Stimulated activated CD4-positive, alpha-beta T cell treated with anti-CD3 and anti-CD28 coated beads, TNF-alpha, amount 100 ng/mL, for 4 hours (primary cell): ENCODE data around the gene ZMYND15.

Experiments used
- DNase-seq, 3 experiments: peaks; one replicate each; pipeline ENCODE4 v3.0.0-alpha.2; 2020; ENCODE audit warnings: low read depth in 3 of 3

The ZMYND15 gene

DNA sequence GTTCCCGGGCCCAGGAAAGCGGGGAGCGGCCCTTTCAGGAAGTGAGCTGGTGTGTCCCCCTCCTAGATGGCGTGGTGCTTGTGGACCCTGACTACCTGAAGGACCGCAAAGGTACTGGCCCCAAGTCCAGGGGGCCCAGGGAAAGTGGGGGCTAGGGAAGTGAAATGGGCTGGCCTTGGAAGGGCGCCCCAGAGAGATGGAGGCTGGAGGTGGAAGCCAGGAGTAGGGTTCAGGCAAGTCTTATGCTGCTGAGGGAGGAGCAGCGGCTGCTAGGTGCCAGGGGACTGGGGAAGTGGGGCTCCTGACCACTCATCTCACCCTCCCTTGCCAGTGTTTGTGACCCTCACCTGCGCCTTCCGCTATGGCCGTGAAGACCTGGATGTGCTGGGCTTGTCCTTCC, 23.6 kb upstream of the ZMYND15 start:
- no peak for DNase-seq

DNA sequence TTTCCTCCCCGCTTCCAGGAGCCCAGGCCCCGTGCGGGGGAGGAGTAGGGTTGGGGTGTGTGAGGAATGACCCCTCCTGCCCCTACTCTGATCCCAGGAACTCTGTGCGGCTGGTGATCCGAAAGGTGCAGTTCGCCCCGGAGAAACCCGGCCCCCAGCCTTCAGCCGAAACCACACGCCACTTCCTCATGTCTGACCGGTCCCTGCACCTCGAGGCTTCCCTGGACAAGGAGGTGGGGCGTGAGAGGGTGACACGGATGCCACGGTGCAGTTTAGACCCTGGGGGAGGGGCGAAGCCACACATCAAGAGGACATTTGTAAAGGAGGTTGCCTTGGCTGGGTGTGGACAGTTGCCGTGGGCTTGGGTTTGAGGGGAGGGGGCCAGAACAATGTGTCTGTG, 21.8 kb upstream of the ZMYND15 start:
- no peak for DNase-seq

DNA sequence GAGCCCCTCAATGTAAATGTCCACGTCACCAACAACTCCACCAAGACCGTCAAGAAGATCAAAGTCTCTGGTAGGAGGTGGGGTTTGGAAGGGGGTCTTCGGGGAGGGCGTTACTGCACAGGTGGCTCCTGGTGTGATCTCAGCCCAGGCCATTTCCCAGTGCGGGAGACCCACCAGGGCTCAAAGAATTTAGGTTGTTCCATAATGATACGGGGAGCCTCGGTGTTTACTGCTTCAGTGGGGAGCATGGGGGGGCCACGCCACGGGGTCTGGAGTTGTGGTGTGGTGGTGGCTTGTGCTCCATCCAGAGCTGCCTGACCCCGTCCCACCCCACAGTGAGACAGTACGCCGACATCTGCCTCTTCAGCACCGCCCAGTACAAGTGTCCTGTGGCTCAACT, 21.4 kb upstream of the ZMYND15 start:
- DNase-seq: no peak

DNA sequence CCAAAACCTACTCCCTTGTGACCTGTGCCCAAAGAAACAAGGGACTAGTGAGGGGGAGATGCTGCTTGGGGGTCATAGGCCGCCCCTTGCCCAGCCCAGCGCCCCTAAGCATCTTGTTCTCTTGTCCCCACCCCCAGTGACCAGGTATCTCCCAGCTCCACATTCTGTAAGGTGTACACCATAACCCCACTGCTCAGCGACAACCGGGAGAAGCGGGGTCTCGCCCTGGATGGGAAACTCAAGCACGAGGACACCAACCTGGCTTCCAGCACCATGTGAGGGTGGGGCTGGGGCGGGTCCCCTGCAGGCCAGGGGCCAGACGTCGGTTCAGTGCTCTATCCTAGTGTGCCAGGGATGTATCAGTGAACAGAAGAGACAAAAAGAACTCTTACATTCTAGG, 20.5 kb upstream of the ZMYND15 start:
- DNase-seq: no peak

DNA sequence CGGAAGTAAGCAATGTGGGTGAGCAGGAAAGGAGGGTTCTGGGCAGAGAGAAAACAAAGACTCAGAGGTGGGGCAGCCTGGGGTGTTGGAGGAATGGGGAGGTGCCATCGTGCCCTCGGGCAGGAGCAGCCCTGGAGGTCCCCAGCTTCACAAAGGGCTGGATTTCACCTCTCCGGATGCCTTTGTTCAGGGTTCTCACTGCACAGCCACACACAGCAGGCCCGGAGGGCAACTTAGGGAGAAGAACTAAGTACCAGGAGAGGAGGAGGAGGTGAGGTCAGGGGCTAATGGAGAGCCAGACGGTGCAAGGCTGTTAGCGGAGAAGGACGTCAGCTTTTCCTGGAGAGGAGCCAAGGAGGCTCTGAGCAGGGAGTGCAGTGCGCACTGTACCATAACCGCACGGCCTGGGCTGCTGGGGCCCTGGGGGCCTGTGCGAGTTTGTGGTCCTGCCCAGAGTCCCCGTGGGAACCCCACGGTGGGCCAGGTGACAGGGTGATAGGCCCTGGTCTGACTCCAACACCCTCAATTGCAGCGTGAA, 19.9 kb upstream of the ZMYND15 start:
- DNase-seq: no peak

DNA sequence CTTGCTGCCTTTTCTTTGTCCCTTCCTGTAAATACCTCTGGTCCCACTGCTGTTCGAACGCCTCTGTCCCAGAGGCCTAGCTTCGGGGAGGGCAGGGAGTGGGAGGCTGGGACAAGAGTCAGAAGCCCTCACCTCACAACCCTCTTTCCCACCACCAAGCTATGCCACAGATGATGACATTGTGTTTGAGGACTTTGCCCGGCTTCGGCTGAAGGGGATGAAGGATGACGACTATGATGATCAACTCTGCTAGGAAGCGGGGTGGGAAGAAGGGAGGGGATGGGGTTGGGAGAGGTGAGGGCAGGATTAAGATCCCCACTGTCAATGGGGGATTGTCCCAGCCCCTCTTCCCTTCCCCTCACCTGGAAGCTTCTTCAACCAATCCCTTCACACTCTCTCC, 18.8 kb upstream of the ZMYND15 start:
- no peak for DNase-seq

DNA sequence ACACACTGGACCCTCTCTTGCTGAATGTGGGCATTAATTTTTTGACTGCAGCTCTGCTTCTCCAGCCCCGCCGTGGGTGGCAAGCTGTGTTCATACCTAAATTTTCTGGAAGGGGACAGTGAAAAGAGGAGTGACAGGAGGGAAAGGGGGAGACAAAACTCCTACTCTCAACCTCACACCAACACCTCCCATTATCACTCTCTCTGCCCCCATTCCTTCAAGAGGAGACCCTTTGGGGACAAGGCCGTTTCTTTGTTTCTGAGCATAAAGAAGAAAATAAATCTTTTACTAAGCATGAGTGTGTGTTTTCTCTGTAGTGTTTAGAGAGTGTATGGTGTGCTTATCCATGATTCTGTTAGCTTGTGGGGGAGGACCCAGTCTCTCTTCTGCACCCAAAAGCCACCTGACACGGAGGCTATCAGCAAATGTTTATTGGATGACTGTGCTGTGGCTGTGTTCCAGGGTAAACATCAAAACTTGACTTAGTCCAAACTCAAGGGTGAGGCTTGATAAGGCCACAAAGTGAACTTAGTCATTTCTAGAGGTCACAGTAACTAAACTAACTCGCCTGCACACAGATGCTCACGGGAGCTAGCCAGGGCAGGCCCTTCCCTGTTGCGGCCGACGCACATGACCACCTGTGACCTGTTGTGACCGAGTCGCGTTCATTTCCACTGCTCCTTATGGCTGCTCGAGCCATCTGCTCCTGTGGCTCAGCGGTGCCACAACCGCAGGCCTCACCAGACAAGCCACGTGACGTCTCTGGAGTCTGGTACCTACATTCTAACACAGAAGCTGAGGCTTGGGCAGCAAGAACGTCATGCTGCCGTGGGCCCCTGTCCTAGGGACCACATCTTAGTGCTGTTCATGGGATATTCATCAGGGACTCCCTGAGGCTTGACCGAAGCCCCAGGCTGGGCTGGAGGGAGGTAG, 18.2 kb upstream of the ZMYND15 start:
- no peak for DNase-seq

DNA sequence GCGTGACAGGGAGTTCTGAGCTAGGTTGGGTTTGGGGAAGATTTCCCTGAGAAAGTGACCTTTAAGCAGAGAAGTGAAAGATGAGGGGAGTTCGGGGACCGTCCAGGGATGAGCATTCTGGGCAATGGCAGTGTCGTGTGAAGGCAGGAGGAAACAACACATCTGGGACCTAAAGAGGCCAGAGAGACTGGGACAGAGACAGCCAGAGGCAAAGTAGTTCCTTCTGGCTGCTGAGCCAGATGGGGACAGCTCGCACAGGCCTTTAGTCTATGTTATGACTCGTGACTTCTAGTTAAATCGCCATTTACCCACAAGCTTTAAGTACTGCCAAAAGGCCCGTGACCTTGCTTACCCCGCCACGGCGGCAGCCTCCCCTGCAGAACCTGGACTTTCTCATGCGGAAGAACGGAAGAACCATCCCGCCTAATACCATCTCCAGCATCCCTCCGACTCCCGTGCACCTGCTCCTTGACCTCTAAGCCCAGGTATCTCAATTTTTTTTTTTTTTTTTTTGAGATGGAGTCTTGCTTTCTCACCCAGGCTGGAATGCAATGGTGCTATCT, 16.9 kb upstream of the ZMYND15 start:
- no peak for DNase-seq

DNA sequence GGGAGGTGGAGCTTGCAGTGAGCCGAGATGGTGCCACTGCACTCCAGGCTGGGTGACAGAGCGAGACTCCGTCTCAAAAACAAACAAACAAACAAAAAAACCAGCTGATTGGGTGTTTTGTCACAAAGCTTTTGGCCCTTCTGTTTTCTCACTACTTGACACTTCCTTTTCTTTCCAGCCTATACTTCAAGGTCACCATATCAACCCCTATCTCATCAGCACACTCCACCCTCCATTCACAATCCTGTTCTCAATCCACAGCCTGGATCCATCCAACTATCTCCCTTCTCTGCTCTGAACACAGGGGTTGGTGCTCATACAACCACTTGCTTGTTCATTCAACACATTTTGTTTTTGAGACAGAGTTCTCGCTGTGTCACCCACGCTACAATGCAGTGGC, 15.0 kb upstream of the ZMYND15 start:
- no peak for DNase-seq

DNA sequence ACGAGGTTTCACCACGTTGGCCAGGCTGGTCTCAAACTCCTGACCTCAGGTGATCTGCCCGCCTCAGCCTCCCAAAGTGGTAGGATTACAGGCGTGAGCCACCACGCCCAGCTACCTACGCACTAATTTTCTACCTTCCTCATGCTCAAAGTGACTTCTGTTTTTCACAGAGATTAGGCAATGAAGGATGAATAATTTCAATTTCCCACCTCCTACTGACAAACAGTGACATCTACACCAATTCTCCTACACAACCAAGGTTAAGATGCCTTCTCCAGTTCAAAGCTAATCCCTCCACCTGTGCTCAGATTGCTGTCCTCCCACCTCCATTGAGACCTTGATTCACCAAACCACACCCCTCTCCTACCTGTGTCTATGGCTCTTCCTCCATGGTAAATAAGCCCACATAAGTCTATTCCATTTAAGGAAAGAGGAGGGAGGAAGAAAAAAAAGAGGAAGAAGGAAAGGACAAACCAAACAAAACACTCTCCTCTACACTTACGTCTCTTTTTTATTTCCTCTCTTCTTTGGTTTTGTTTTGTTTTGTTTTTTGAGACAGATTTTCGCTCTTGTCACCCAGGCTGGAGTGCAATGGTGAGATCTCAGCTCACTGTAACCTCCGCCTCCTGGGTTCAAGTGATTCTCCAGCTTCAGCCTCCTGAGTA, 13.9 kb upstream of the ZMYND15 start:
- DNase-seq: no peak

DNA sequence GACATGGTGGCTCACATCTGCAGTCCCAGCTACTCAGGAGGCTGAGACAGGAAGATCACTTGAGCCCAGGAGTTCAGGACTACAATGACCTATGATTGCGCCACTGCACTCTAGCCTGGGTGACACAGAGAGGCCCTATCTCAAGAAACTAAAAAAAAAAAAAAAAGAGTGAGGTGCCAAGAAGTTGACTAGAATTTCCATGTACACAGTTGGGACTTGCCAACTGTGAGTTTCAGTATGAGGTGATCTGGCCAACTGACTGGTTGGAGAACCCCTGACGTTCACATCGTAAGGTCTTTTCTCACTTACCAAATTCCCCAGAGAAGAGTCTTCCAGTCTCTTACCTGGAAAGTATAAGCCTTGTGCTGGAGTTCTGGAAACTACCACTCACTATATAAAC, 11.5 kb upstream of the ZMYND15 start:
- DNase-seq: no peak

DNA sequence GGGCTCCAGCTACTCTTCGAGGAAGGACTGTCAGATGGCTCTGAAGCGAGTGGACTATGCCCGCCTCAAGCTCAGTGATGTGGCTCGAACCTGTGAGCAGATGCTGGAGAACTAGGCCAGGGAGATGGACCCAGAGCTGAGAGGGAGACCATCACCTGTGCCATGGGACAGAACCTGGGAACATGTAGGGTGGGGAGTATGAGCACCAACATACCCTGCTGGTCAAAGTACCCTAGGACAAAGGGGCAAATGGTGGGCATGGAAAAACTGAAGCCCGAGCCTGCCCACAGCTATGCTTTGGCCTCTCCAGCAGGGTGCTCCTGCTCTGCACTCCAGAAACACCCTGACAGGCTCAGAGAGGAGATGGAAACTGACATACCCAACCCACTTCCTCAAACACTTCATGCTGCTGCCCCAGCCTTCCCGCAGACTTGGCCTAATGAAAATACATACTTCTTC, 6.5 kb upstream of the ZMYND15 start:
- DNase-seq: no peak

DNA sequence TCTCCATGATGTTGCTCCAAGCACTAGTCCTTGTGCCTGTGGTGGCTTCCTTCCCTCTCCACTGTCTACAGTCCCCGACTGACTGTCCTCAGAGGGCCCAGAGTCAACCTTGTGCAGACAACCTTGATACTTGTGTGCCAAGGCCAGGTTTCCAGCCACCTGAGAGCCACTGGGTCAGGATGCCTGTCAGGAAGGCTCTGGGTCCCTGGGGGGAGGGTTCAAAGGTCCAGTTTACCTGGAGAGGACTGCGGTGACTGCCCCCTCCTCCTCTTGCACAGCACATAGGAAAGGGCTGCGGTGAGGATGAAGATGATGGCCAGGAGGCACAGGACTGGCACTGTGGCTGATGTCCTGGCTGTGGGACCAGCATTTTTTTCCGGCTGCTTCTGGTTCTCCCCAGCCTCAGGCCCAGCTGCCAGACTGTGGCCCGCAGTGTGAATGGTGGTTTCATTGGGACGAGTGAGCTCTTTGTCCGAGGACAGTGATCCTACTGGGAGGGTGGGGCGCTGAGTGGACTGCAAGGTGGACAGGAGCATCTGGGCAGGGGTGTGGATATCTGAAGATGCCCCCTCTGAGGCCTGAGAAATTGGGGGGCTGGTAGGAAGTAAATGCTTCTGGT, 4.7 kb upstream of the ZMYND15 start:
- DNase-seq: no peak

DNA sequence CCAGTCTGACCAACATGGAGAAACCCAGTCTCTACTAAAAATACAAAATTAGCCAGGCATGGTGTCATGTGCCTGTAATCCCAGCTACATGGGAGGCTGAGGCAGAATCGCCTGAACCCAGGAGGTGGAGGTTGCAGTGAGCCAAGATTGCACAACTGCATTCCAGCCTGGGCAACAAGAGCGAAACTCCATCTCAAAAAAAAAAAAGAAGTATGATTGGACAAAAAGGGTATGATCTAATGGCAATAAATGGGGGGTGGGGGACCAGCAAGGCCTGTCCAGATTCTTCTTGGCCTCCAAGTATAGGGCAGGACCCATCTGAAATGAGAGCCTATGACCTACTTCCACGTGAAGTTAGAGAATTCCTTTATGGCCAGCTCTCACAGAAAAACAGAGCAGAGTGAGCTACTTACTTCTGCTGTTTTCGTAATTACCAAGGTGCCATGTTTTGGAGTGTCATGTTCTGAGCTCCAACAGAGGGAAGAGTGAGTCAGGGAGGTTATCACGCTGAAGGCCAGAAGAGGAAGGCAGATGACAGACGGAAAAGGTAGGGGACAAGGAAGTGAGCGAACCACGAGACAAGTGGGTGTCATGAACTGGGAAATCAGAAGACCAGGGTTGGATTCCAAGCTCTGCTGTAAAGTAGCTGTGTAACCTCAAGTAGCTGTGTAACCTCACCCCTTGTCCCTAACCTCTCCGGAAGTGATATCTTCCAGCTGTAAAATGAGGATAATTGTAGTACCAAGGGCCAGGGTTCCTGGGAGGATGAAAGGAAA, 3.6 kb upstream of the ZMYND15 start:
- DNase-seq: no peak

DNA sequence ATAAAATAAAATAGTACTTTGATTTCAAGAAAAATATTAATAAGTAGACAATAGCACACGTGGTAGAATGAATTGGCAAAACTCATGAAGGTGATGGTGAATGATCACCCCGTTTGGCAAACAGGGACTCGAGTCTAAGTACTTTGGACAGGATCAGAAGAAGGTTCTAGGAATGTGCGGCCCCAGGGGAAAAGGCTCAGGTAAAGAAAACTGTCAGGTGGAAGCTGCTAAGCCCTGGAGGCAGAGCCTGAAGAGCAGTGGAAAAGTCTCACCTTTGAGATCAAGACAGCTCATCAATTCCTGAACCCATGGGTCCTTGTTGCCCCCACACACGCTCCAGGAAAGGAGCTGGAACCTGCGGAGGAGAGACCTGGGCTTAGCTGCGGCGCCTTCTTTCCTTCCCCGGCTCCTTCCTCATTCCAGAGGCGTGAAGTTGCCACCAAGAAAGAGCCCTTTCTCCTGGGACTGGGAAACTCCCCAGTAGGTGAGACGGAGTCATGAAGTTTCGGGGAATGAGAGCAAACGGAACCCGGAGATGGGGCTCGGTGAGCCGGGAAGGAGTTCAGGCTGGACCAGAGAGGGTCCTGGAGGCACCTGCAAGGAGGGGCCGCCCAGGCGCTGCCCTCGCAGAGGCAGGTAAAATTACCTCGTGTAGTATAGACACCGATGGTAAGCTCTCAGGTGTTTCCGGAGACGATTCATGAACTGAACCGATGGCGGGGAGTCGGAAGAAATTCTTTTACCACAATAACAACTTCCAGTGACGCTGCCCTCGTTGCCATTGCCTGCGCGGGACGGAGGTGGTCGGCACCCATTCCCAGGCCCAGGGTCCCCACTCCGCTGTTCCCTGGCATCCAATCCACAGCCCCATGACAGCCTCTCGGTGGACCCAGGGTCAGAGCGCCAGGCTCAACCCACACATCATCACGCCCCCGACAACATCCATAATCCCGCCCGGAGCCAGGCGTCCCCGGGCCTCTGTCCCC, 1.2 kb upstream of the ZMYND15 start:
- no peak for DNase-seq

DNA sequence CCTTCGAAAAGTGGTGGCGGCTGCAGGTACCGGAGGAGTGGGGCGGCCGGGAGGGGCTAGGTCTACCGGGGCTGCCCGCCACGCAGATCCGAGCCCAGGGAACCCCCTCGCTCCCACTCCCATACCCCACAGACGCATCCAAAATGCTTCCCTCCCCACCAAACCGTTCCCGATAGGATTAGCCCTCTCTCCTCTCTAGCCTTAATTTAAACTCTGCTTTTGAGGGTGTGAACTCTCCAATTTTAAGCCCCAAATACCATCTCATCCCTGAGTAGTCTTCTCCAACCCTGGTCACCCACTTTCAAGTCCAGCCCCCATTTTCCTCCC, 355 bp downstream of the ZMYND15 start:
- no peak for DNase-seq

DNA sequence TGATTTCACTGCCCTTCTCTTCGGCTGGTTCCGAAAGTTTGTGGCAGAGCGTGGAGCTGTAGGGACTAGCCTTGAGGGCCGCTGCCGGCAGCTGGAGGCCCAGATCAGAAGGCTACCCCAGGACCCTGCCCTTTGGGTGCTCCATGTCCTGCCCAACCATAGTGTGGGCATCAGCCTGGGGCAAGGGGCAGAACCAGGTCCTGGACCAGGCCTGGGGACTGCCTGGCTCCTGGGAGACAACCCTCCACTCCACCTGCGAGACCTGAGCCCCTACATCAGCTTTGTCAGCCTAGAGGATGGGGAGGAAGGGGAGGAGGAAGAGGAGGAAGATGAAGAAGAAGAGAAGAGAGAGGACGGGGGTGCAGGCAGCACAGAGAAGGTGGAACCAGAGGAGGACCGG, 951 bp downstream of the ZMYND15 start:
- DNase-seq: no peak

DNA sequence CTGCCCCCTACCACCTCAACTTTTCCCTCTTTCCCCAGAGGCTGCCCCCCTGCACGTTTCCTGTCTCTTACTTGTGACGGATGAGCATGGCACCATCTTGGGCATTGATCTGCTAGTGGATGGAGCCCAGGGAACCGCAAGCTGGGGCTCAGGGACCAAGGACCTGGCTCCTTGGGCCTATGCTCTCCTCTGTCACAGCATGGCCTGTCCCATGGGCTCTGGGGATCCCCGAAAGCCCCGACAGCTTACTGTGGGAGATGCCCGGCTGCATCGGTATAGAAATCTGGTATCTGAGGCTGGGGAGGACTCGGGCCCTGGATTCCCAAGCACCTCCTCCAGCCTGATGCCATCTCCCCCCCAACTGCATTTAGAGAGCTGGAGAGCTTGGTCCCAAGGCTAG, 1.9 kb downstream of the ZMYND15 start:
- no peak for DNase-seq

DNA sequence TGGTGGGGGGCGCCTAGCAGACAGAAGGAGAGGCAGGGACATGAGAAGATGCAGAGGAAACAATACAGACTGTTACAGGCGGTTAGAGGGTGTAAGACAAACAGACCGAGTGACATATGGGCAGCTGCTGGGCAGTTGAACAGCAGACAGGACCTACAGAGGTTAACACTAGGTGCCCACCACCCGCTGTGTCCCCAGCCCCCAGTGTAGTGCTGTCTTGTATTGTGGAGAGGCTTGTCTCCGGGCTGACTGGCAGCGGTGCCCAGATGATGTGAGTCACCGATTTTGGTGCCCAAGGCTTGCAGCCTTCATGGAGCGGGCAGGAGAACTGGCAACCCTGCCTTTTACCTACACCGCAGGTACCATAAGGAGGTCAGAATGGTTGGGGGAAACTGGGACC, 2.5 kb downstream of the ZMYND15 start:
- DNase-seq: no peak

DNA sequence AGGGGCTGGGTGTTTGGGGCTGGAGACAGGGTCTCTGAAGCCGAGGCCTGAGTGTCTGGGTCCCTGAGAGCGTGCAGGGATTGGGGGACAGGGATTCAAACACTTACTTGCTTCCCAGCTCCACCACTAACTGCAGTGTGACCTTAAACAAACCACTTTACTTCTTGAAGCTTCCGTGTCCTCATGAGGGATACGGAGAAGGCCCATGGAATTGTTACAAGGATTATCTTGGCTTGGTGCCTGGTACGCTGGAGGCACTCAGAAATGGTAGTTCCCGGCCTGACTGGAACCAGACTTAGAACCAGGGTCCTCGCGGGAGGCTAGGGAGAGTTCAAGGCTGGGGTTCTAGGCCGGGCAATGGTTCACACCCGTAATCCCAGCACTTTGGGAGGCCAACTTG, 3.0 kb downstream of the ZMYND15 start:
- no peak for DNase-seq
